Stimulated activated CD4-positive, alpha-beta T cell treated with anti-CD3 and anti-CD28 coated beads, Interleukin-2, amount 100 ng/mL, for 4 hours (primary cell): Measurements from ENCODE around the gene METTL17.
"Not testable (repeated sequence)": the region's sequence is repeated elsewhere in the genome, so short reads cannot be mapped to it uniquely, and the experiment has no call there.

Experiments
- DNase-seq: peaks from one replicate; pipeline ENCODE4 v3.0.0-alpha.2; 2020; ENCODE audit warnings: low read depth

METTL17 gene, protein sequence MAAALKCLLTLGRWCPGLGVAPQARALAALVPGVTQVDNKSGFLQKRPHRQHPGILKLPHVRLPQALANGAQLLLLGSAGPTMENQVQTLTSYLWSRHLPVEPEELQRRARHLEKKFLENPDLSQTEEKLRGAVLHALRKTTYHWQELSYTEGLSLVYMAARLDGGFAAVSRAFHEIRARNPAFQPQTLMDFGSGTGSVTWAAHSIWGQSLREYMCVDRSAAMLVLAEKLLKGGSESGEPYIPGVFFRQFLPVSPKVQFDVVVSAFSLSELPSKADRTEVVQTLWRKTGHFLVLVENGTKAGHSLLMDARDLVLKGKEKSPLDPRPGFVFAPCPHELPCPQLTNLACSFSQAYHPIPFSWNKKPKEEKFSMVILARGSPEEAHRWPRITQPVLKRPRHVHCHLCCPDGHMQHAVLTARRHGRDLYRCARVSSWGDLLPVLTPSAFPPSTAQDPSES

DNA sequence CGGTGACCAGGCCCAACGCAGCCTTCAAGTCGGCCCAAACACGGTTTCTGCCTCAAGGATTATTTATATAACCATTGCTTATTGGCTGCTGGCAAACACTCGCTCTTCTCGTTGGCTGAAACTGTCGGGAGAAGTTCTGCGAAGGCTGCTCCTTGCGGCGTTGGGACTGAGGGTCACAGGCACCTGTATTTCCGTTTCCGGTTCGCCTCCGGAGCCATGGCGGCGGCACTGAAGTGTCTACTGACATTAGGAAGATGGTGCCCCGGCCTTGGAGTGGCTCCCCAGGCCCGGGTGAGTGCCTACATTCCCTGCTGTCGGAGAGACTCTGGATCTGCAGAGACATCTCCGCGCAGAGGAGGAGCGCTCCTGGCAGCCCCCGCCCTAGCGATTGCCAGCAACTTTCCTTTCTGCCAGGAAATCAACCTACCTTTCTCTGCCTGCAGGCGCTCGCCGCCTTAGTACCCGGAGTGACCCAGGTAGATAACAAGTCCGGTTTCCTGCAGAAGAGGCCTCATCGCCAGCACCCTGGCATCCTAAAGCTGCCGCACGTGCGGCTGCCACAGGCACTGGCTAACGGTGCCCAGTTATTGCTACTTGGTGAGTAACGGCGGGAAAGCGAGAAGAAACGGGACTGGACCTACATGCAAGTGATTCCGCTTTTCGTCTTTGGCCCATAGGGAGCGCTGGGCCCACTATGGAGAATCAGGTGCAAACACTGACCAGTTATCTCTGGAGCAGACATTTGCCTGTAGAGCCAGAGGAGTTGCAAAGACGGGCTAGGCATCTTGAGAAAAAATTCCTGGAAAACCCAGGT, at the start of gene METTL17:
TSS of gene METTL17 (plus strand) at position 194 of the 814 bp plus-strand sequence. CDS start at position 217, 23 bp downstream.
- DNase-seq, result peak; percentile 74

DNA sequence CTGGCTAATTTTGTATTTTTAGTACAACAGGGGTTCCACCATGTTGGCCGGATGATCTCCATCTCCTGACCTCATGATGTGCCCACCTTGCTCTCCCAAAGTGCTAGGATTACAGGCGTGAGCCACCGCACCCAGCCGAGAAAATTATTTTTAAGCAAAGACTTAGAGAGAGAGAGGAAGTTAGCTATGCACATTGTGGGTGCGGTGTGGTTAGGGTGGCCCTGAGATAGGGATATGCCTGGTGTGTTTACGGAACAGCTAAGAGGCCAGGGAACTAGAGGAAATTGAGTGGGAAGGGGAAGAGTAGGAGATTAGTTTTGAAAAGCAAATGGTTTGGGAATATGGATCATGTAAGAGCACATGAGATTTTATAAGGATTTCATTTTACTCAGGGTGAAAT, 44.6 kb upstream of the METTL17 start:
- not testable (repeated sequence) for DNase-seq

DNA sequence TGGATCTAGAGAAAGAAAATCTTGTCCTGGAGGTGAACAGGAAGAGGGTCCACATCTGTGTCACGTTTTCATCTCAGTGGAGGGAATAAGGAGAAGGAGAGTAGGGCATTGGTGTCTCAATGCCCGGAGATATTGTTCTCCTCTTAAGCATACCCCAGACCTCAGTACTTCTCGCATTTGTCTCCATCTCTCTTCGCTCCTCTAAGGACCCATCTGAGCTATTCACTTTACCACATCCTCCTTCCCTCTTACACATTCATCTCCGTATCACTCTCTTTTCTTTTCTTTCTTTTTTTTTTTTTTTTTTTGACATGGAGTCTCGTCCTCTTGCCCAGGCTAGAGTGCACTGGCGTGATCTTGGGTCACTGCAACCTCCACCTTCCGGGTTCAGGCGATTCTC, 43.1 kb upstream of the METTL17 start:
- not testable (repeated sequence) for DNase-seq

DNA sequence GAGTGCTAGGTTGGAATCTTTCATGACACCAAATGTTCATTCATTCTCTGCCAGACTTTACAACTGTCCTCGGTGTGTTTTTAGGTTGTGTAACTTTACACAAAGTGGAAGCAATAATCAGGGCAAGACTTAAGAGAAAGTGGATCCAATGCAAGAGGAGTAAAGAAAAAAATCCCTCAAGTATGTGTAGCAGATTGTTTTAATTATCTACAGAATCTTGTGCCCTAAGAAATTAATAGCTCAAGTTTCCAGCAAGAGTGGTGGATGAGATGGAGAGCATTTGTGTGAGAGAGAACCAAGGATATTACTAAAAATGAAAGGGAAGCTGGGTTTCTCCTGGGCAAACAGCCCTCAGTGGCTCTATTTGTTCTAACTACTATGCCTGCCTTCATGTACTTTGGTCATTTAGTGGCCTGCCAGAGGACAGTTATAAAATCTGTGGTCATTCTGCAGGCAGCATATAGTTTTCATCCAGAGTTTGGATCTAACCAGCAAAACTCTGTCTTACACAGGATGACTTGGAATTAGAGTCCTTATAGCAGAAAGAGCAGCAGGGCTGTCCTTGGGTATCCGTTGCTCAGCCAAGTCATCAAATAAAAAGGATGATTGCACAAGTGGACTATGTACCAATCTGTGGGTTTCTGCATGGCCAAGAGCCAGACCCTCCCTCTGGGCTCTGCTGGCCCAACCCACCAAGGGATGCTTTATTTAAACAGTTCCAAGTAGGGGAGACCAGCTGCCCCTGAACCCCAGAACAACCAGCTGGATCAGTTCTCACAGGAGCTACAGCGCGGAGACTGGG, 34.8 kb upstream of the METTL17 start, which contains the start of gene RNASE2:
TSS of gene RNASE2 (plus strand) at position 752 of the 802 bp plus-strand sequence. CDS start 285 bp downstream, outside the sequence.
- not testable (repeated sequence) for DNase-seq

DNA sequence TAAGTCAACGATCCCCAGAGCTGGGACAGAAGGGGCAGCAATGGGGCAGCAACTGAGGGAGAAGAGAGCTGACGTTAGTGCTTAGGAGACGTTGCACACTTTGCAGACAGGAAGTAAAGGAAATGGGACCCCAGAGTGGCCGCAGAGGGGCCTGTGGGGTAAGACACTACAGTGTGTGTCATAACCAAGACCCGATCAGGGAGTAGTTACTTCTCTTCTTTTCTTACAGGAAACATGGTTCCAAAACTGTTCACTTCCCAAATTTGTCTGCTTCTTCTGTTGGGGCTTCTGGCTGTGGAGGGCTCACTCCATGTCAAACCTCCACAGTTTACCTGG, 34.3 kb upstream of the METTL17 start:
- not testable (repeated sequence) for DNase-seq

DNA sequence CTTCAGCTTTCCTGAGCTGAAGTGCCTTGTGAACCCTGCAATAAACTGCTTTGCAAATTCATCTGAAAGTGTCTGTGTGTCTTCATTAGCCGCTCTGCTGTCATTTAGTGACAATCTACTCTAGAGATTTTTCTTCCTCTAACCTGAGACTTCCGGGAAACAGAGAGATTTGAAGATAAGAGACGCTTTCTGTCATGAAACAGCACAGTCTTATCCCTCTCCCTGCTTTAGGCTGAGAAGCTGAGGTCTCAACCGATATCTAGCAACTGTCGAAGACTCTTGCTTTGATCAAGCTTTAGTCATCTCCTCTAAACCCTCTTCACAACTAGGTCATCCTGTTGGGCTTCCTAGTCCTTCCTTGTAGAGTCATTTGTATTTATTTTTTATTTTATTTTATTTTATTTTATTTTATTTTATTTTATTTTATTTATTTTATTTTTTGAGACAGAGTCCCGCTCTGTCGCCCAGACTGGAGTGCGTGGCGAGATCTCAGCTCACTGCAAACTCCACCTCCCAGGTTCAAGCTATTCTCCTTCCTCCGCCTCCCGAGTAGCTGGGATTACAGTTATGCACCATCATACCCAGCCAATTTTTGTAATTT, 33.3 kb upstream of the METTL17 start:
- DNase-seq, result no peak

DNA sequence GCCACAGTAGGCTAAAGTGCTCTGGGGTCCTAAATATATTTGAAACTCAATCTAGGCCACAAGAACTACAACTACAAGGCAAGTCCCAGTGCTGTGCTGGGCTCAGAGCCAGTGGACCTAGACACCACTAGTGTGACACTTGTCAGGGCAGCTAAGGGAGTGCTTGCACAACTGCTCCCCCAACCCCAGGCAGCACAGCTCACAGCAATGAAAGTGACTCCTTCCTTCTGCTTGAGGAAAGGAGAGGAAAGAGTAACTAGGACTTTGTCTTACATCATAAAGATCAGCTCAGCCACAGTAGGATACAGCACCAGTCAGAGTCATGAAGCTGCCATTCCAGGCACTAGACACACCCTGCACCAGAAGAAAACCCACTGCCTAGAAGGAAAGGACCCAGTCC, 30.8 kb upstream of the METTL17 start:
- DNase-seq, result not testable (repeated sequence)

DNA sequence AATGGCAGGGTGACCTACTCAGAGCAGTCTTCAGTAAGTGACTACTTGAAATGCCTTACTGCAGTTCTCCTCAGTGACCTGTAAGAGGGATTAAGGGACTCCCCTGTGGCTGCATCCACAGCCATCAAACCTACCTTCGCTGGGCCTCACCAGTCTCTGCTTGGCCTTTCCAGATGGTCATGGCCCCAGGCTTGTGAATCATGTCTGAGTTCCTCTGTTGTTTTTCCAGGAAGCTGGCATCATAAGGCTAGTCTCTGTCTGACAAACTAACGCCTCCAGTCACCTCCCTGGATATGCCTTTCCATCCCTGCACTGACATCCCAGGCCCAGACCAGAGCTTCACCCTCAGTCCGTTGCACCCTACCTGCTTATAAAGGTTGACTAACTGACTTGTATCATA, 20.4 kb upstream of the METTL17 start:
- DNase-seq, result no peak

DNA sequence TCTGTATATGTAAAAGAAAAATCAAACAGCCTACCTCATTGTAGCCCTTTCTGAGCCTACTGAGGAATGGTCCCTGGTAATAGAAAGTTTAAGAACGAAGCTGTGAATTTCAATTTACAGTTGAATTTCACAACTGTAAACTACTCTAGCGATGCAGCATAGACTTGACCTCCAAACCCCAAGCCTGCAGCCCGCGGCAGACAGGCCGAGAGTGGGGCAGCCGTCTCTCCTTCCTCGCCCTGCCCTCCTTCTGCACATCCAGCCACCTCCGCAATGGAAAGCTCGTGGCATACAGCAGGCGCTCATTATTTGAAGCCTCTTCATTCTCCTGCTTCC, 19.2 kb upstream of the METTL17 start:
- no peak for DNase-seq

DNA sequence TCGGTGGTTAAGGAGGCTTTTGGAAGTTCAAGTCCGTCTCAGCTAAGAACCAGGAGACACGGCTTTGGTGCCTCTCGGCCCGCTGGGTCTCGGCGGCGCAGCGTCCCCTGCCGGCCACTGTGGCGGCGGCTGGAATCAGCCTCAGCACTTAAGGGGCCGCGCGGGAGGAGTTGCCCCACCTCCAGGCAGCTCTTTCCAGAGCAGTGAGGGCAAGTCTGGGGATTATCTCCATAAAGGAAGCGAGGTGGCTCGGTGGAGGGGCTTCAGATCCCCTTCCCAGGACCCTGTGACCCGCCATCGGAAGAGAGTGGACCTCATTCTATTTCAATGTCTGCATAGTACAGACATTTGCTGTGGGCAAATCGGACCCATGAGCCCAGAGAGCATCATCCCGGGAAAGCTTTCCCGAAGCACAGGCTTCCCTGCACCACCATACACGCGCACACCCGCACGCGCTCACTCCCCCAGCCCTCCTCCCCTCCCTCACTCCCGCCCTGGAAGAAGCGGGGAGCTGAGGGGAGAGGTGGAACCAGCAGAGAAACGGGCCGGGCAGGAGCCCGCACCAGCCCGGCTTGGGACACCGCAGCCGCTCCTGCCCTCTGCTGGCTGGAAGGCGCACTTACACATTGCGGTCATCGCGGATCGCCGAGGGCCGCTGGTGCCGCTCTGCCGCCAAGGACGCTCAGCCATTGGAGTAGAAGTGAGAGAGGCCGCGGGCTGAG, 18.6 kb upstream of the METTL17 start:
- DNase-seq, result peak; percentile 56

DNA sequence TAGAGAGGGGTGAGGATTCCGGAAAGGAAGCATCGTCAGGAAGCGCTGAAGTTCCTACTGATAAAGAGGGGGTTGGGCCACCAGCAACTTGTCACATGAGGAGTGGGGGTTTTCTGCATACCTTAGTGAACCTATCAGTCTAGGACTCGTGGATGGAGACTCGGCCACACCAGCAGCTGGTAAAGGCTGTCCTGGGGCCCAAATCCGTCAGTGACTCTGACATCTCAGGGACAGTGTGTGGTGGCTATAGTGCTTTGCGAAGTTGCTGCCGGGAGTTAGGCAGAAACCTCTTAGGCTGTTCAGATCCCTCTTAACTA, 18.1 kb upstream of the METTL17 start:
- no peak for DNase-seq

DNA sequence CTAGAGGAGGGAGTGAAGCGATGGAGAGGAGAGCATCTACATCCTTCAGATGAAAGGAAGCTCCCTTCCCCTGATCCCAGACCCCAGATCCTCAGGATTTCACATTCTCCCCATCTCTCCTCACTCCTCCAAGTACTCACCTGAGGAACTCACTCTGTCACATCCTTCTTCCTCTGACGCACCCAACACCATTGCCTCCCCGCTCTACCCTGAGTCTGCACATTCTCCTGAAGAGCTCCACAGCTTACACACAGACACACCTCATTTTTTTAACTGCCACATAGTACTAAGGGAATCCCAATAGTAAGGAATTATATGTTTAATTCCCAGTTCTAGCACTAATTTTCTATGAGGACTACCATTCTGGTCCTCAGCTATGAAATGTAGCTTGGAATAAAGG, 16.3 kb upstream of the METTL17 start:
- no peak for DNase-seq

DNA sequence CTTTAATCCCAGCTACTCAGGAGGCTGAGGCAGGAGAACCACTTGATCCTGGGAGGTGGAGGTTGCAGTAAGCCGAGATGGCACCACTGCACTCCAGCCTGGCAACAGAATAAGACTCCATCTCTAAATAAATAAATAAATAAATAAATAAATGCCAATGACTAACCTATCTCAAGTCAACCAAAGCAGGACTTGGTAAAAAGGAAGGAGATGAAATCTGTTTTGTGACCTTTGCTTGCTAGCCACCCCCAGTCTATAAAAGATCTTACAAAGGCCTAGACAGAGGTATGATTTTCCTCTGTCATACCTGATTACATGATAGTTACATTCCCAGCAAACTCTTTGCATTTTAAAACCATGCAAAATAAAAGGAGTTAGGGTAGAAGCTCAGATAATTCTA, 13.5 kb upstream of the METTL17 start:
- no peak for DNase-seq

DNA sequence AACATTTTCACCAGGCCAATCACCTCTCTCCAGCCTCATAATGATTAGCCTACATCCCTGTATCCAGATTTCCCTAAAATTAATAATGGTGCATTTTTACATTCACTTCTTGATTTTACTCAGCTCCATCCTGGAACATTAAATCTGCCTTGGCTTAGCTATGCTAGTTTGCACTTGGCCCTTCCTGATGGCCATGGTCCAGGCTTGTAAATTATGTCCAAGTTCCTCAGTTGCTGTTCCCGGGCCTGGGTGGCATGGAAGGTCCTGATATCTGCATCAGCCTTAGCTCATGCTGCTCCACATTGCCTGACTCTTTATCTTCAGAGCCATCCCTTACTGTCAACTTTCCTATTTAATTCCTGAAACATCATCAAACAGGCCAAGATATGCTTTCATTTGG, 11.1 kb upstream of the METTL17 start:
- no peak for DNase-seq

DNA sequence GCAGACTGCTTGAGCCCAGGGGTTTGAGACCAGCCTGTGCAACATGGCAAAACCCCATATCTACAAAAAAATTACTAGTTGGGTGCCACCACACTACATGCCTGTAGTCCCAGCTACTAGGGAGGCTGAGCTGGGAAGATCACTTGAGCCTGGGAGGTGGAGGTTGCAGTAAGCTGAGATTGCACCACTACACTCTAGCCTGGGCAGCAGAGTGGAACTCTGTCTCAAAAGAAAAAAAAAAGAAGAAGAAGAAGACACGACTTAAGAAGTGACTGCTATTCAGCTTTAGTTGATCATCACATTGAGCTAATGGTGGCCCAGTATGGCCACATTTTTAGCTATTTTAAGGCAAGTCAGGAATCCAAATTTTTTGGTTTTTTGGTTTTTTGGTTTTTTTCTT, 8.9 kb upstream of the METTL17 start:
- no peak for DNase-seq

DNA sequence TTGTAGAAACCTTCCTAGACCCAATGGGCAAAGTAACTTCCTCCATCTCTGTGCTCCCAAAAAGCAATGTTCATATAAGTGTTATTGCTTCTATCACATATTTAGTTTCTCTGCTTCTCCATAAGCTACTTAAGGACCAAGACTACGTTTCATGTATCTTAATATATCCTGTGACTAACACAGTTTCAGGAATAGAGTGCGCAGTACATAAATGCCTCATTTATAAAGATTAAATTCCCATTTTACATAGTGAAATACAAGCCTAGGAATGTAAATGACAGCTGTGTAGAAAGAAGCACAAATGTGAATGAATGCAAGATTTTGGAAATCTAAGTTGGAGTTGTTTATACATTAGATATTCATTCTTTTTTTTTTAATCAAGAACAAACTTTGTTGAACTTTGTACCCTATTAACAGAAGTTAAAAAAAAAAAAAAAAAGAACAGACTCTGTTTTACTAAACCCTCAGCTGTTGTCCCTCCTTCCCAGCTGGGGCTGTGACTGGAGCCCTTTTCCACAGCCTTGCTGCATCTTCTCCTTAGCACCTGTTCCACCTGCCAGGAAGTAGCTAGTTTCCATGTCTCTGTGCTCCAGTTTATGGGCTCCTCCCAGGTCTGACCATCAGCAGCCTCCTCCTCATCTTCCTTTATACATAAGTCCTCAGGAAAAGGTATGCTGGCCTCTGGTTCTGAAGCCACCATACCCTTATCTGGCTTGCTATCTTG, 7.0 kb upstream of the METTL17 start:
- DNase-seq, result no peak

DNA sequence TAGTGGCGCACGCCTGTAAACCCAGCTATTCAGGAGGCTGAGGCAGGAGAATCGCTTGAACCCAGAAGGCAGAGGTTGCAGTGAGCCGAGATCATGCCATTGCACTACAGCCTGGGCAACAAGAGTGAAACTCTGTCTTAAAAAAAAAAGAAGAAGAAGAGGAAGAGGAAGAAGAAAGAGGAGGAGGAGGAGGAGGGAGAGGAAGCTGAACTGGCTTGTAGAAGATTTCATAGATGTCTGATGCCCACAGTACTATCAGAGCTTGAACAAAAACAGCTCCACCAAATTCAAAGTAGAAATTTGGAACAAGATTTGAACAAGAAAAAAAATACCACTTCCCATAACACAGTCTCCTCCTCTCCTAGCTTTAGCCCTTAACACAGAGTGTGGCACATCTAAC, 4.1 kb upstream of the METTL17 start:
- DNase-seq, result not testable (repeated sequence)

DNA sequence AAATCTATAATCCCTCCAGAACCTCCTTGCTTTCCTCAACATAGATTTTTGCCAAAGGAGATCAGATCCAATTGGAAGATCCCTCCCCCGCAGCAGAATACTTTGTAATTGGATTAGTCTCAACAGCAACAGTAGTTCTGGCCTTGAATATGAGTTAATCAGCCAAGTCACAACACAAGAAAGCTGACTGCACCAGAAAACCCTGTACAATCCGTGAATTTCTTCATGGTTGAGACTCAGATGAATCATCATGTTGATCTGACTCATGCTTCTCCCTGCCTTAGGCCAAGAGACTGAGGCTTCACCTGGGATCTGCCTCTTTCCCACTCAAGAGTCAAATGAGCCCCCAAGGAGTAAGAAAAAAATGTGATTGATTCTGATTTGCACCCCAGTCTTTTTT, 3.0 kb upstream of the METTL17 start:
- no peak for DNase-seq

DNA sequence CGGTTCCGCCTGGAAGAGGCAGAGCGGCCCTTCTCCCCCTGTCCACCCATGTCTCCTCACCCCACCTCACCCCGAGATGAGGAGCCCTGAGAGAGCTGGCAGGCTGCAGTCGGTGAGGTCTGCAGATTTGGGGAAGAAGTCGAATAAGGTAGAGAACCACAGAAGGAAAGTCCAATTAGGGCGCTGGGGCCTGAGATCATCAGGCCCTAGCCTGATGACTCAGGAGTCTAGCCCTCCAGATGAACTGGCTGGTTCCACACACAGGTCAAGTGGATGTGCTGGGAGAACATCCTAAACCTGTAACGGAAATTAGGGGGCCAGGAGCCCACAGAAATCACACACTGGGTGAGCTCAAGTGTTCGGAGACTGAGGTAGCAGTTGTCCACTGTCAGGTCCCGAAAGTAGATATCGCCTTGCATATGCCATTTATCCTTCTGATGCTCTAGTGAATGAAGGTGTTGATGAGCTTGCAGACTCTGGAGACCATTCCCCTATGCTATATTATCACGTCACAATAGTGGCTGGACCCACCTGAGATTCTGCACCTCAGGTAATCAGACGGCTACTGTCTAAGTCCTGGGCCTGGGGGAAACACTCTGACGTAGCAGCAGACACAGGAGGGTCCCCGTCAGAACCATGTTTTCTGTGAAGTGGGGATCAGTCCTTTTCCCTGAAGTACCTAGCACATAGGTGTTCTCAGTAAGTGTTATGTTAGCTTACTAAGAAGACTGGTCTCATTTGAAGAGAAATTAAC, 886 bp upstream of the METTL17 start:
- no peak for DNase-seq

DNA sequence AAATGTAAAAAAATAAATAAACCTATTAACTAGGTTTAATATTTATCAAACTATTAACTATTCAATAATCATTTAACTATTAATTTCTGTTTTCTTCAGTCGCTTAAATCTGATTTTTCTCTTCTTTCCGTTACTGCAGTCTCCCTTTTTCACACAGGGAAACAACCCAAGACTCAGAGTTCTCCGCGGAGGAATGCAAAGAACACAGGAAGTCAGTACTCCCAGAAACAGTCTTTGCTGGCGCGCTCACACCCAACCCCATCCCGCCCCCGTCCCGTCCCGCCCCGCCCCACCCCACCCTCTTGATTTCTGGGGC, 351 bp upstream of the METTL17 start:
- DNase-seq, result no peak
